HFF-Myc (cell line): Measurements from ENCODE around the gene FBF1.

Experiments
- DNase-seq: peaks from one replicate; pipeline ENCODE4 v3.0.0-alpha.2; 2011; ENCODE audit warnings: low read depth; ENCODE audit errors: extremely low read depth
- H3K4me3 ChIP-seq: replicated peaks from 2 replicates; pipeline ENCODE4 v1.5.1; 2011; ENCODE audit warnings: low read depth, mild to moderate bottlenecking, control low read depth, low read length
- TF ChIP-seq, protein P1 (sequence below): IDR thresholded peaks from 2 replicates; pipeline ENCODE4 v1.5.1; 2012; ENCODE audit warnings: mild to moderate bottlenecking, low read depth, low read length, control low read depth; ENCODE audit errors: missing control alignments

Gene FBF1

DNA sequence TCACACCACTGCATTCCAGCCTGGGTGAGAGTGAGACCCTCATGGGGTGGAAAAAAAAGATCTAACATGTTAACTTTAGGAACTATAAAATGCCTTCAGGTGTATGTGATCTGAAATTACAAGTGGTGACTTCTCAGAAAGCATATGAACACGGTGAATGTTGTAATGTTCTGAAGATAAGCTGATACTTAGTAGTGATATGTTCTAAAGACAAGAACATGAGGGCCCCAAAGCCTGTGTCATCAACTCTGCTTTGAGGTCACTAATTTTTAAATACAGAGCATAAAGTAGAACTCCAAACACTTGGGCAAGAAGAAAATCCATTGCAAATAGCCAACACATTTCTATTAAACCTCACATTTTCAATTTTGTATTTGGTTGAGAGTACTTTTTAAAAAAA is 2.6 kb upstream of the FBF1 start:
- TF ChIP-seq, protein P1, sequence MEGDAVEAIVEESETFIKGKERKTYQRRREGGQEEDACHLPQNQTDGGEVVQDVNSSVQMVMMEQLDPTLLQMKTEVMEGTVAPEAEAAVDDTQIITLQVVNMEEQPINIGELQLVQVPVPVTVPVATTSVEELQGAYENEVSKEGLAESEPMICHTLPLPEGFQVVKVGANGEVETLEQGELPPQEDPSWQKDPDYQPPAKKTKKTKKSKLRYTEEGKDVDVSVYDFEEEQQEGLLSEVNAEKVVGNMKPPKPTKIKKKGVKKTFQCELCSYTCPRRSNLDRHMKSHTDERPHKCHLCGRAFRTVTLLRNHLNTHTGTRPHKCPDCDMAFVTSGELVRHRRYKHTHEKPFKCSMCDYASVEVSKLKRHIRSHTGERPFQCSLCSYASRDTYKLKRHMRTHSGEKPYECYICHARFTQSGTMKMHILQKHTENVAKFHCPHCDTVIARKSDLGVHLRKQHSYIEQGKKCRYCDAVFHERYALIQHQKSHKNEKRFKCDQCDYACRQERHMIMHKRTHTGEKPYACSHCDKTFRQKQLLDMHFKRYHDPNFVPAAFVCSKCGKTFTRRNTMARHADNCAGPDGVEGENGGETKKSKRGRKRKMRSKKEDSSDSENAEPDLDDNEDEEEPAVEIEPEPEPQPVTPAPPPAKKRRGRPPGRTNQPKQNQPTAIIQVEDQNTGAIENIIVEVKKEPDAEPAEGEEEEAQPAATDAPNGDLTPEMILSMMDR = no peak
- H3K4me3 ChIP-seq = no peak overlapping the region
- no peak for DNase-seq

DNA sequence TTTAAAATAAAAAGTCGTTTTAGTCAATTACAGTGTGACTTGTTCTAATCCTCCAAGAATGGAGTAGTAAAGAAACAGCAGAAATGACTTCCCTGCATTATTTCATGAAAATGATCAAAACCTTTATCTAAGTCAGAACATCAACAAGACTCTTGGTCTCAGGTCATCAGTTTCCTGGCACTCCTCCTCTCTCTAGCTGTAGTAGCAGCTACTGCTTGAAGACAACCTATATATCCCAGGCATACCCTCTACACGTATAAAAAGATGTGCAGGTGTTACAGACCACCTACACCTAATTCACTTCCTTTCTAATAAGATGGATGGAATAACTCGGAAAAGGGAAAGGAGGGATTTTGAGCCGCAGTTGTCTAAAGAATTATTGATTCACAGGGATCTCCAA is 1.6 kb upstream of the FBF1 start:
- TF ChIP-seq, protein P1 = no peak

DNA sequence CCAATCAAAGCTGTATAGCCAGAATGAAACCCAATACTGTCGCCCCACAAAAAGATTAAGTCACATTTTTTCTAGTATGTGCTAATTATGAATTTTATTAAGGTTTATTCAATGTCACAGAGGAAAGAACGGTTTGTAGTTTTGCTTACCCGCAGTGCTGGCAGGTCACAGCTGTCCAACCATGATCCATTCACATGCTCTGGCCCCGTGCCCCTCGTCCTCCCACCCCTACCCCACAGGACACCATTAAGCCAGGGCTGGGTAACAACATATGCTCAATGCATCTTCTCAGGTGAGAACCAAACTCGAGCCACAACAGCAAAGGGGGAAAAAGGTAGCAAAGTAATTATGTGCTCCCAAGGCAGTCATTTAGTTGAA is 589 bp upstream of the FBF1 start:
- H3K4me3 ChIP-seq = peak overlapping the region; percentile 88
- TF ChIP-seq, protein P1 = no peak

More for the DNA sequence above, 1.6 kb upstream of the FBF1 start:
- H3K4me3 ChIP-seq = no peak overlapping the region
- no peak for DNase-seq

DNA sequence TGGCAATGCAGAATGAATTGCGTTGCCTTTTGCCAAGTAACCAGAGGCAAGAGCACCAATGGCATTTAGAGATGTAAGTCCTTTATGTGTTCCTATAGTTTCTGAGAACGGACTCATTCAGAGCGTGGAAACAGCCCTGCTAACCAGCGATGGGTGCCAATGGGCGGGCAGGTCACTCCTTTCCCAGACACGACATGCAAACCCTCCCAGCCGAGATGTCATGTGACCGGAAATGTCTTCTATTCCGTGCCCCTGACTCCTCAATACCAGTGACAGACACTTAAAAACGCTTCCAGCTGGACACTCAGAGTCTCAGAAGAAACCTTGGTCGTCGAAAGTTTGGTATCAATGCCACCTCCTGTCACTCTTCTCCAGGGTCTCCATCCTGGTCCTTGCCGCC is 3.2 kb downstream of the FBF1 start:
- no peak overlapping the region for H3K4me3 ChIP-seq
- no peak for DNase-seq
- TF ChIP-seq, protein P1 = no peak

More for the DNA sequence above, 589 bp upstream of the FBF1 start:
- DNase-seq = no peak

DNA sequence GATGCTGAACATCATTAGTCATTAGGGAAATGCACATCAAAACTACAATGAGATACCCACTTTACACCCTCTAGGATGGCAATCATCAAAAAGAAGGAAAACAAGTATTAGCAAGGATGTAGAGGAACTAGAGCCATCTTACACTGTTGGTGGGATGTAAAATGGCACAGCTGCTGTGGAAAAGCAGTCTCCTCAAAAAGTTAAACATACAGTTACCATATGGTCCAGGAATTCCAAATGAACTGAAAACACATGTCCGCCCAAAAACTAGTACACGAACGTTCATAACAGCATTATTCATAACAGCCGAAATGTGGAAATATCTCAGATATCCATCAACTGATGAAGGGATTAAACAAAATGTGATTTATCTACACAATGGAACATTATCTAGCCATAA is 7.0 kb downstream of the FBF1 start:
- no peak overlapping the region for H3K4me3 ChIP-seq
- no peak for DNase-seq
- TF ChIP-seq, protein P1 = no peak

DNA sequence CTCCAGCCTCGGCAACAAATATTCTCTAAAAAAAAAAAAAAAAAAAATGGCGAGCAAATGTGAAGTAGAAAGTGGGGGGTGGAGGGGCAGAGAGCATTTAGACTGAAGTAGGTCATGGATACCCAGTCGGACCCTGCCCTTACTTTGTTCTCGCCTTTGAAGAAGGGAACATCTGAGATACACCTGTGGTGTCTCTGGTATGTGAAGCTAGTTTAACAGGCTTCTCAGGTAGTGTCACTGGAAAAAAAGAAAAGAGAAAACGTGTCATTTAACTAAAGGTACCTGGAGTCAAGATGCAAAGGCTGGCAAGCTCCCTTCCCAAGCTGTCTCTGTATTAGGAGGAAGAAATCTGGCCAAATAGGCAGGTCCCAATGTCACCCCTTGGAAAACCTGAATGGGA is 8.0 kb downstream of the FBF1 start:
- TF ChIP-seq, protein P1 = no peak
- H3K4me3 ChIP-seq = no peak overlapping the region
- no peak for DNase-seq

DNA sequence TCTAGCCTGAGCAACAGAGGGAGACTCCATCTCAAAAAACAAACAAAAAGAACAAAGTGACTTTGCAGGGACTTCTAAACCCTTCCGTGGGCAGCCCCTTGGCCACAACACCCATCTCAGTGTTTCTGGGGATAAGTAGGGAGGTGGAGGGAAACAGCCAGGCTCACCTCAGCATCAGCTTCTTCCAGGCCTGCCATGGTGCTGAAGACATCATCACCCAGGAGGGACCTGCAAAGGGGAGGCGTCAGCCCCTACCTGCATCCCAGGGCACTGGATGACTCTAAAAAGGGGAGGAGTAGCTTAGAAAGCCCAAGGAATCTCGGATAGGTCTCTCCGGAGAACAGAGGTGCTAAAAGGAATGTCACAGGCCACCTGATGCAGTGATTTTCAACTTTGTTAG is 9.8 kb downstream of the FBF1 start:
- no peak overlapping the region for H3K4me3 ChIP-seq
- DNase-seq = no peak
- TF ChIP-seq, protein P1 = no peak
